GM03348 (cell line): Measurements from ENCODE around the gene EID2.
A peak's percentile ranks its signal among the peaks of the same experiment; 100 is the strongest.

Experiments
- DNase-seq: peaks from one replicate; pipeline ENCODE4 v3.0.0; 2012; ENCODE audit warnings: low spot score

EID2 gene, protein sequence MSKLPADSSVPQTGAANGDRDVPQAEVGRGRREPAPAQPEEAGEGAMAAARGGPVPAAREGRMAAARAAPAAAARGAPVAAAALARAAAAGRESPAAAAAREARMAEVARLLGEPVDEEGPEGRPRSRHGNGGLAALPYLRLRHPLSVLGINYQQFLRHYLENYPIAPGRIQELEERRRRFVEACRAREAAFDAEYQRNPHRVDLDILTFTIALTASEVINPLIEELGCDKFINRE

DNA sequence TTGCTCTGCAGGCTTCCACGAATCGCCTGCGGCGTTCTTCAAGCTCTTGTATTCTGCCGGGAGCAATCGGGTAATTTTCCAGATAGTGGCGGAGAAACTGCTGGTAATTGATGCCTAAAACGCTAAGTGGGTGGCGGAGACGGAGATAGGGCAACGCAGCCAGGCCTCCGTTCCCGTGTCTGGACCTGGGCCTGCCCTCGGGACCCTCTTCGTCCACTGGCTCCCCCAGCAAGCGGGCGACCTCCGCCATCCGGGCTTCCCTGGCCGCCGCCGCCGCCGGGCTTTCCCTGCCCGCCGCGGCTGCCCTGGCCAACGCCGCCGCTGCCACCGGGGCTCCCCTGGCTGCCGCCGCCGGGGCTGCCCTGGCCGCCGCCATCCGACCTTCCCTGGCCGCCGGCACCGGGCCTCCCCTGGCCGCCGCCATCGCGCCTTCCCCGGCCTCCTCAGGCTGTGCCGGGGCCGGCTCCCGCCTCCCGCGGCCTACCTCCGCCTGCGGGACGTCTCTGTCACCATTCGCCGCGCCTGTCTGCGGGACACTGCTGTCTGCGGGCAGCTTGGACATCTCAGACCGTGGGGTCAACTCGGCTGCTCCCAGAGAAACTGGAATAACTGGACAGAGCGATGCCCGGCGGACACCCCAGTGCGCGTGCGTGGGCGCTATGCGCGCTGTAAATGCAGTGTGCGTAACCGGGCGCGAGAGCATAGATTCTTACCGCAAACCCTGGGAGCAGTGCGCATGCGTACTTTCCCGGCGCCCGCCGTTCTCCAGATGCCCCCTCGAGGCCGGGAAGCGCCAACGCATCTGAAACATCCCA, at the start of gene EID2:
EID2 (minus strand) TSS at position 644 of the 815 bp plus-strand sequence; CDS start at position 562, 82 bp downstream.
- peak; percentile 98 for DNase-seq

DNA sequence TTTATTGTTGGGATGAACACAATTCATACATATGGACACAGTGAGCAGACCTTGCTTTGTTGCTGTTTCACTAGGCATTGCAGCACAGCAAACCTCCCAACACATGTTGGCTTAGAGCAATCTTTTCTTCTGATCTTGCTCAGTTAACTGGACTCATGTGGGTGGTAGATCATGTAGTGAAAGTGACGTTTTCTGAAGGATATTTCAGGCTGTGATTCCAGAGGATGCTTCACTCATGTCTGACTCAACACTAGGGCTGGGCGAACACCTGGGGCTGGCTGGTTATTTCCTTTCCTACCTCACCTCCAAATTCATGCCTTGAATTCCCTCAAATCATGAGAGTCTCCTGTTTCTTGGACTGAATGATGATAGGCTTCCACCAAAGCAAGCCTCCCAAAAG, 48.1 kb upstream of the EID2 start:
- DNase-seq = no peak

DNA sequence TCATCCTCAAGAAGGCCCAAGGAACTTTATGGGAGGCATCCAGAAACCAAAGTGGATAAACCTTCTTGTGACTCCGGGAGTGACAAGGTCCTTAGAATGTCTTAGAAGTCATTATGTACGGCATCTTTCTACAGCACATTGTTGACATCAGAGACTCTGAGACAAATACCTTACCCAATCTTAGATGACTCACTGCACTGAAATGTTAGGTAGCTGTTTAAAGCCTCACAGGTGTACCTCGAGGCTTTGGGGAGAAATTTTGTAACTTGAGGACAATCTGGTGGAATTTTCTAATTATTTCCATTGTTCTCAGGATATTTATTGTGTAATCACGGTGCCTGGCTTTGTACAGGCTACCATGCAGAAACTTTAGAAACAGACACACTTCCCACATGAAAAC, 47.5 kb upstream of the EID2 start:
- no peak for DNase-seq

DNA sequence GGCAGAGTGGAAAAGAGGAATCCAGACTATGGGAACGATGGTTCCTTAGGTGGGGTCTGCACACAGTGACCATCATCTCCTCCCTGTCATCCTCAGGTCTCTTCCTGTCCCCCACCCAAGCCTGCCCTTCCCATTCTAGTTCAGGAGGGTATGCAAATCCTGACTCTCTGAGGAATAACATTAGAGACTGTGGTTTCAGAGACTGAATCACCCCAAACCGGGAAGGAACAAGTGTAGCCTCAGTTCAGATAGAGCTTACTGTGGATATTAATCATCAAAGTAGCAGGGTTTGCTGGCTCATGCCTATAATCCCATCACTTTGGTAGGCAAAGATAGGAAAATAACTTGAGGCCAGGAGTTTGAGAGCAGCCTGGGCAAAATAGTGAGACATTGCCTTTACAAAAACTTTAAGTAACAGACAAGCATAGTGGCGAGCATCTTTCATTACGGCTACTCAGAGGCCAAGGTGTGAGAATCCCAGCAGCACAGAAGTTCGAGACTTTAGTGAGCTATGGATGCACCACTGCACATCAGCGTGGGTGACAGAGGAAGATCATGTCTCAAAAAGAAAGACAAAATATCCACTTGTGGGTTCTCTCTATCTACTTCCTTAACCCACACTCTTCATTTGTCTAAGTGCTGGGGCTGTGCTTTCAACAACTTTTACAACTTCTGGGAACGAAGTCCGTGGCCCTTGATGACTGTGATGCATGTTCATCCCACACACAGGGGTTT, 43.1 kb upstream of the EID2 start:
- DNase-seq = no peak

DNA sequence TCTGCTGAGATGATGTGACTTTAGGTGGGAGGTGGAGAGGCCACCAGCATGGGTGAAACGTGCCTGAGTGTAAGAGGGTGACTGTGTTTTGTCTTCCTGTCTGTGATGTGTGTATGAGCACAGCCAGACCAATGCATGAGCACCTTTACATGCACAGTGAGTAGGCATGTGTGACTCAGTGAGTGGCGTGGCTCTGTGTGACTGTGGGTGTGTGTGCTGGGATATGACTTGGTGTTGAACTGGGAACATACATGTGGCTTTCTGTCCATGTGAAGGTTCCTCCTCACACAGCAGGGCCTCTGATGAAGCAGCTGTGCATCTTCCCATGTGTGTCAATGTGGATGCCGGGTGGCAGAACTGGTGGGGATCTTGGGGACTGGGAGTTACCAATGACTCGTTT, 42.5 kb upstream of the EID2 start:
- no peak for DNase-seq

DNA sequence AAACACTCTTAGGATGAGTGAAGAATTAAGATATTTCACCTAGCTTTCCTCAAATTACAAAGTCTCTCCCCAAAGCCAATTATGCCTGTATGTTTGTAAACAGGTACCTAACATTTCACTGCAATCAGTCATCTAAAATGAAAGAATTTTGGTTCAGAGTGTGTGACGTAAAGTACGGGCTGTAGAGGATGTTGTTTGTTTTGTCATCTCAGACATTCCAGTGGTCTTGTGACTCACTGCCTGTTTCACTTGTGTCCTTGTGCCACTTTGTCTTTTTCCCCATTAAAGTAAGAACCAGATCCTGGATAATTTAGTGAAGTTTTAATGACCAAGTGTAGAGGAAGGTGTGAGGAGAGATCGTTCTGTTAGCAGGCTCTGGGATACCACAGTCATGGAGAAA, 28.6 kb upstream of the EID2 start:
- no peak for DNase-seq

DNA sequence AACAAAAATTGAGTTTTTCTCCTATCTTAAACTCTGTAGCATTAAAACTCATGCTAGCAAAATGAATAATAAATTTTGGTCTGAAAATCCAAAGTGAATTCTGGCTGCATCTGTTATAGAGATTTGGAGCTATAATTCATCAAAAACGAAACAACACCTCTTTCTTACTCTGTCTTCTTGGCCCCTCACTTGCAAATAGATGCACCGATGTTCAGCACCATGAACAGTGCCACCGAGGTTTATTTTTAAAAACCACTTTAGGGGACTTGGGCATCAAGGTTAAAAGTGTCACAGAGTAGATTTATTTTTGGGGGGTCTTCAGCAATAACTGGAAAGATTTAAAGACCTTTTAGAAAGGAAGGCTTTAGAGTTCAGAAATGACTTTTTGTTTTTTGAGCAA, 26.1 kb upstream of the EID2 start:
- DNase-seq = no peak

DNA sequence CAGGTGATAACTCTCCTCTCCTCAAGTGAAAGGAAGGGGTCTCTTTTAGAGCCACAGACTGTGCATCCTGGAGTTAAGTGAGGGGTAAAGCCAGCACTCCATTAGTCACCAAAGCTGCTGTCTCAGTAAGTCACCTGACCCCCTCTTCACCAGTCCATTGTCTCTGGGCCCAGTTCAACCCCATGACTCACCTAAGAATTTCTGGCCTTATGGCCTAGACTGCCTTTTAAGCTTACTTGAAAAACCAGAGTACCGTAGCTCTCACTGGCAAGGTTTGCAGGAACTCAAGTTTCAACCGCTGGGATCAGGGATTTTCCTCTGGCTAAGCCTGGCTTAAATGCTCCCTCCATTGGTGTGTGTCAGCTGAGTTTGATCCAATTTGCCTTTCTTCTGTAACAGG, 23.4 kb upstream of the EID2 start:
- DNase-seq = no peak

DNA sequence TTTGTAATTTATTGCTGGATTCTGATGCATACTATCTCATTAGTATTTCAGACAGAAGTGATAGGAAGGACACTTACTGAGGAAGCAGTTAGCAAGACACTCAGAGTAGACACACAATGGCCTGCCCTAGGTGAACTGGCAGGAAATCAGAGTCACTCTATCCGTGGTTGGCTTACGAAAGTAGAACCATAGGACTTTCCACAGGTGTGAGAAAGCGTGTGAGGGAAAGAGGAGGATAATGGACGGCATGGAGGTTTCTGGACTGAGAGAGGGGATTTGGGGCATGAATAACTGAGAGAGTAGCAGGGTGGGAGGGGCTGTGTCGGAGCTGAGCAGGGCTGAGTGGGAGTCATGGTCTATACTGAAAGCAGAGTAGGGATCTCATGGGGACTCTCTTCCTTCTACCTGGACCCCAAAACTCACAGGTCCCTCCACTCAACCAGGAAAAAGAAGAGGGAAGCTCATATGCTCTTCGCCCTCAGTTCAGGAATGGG, 18.7 kb upstream of the EID2 start:
- no peak for DNase-seq

DNA sequence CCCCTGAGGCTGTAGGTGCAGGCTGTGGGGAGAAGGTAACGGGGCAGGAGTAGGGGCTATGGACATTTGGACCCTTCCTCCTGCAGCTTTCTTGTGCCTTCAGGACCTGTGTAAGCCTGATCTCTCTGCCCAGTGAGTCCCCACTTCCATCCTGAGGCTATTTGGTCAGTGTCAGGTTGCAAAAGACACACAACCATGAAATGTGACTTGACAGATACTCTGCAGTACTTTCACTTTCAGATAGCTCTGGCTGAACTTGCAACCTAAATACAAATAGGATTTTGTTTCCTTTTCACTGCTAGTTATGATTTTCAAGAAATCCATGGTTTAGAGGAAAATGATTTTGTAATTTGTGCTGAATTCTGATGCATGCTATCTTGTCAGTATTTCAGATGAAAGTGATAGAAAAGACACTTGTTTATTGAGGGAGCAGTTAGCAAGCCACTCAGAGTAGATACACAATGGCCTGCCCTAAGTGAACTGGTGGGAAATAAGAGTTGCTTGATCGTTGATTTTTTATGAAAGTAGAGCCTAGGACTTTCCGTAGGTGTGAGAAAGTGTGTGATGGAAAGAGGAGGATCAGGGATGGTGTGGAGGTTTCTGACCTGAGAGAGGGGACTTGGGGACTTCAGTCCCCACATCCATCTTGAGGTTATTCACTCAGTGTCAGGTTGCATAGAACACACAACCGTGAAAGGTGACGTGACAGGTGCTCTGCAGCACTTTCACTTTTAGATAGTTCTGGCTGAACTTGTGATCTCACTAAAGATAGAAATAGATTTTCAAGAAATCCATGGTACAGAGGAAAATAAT, 18.1 kb upstream of the EID2 start:
- no peak for DNase-seq

DNA sequence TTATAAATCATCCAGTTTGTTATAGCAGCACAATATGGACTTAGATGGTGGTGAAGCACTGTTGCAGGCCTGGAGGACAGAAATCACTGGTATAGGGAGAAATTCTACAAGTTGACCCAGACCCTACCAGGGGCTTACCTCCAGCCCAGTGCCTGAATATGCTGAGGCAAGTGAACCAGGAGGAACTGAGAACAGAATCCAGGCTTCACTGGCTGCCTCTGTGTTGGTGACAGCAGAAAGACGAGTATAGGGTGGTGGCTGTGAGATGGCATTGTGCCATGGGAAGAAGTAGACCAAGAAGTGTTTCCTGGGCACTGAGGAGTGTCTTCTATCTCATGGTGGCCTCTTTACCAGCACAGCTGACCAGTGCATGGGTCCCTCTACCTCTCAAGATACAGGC, 15.9 kb upstream of the EID2 start:
- DNase-seq = no peak

DNA sequence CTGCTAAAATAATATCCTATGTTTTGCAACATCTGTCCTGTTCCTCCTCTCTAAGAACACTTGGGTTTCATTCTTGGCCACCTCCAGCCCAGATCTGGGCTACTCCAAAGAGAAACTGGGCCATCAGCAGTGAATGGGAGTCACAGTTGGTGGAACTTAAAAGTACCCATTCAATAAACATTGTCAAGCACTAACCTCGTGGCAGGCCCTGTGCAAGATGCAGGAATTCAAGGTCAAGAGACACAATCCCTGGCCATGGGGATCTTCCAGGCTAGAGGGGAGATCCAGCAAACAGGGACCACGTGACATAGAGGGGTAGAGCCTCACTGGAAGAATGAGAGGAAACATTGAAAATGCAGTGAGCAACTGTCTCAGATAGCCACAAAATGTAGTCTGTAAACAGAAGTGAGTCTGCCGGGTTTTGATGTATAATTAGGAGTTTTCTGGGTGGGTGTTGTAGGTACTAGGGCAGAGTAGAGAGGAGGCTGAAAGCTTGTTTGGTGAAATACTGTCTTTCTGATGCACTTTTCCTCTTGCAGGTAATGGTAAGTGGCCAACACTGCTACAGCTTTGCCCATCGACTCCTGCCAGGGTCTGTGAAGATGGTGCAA, 14.8 kb upstream of the EID2 start:
- DNase-seq = no peak

DNA sequence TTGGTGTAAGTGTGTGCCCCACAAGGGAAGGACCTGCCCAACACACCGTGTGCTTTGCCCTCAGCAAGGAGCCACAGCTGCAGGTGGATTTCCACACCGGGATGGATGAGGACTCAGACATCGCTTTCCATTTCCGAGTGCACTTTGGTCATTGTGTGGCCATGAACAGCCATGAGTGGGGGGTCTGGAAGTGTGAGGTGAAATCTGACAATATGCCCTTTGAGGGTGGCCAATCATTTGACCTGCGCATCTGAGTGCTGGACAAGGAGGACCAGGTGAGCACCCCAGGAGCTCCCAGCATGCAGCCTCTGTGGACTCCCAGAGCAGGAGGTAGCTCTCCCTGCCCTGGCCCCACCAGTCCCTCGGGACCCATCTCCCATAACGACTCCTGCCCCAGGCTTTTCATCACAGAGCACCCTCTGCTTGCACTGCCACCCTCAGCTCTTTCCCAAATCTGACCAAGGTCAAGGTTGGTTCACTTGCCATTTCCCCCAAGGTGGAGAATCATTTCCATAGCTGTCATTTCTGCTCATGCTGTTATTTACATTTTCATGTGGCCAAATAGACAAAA, 13.2 kb upstream of the EID2 start:
- no peak for DNase-seq

DNA sequence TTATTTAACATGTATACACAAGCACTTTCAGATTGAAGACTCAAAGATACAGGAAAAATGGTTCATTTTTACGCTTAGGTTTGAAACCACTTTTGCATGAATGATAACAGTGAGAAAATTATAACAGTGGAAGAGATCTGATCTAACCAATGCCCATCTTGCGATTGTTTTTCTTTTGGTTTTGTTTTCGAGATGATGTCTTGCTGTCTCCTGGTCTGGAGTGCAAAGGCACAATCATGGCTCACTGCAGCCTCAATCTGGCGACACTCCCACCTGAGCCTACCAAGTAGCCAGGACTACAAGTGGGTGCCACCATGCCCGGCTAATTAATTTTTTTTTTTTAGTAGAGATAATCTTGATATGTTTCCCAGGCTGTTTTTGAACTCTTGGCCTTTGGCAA, 10.2 kb upstream of the EID2 start:
- no peak for DNase-seq

DNA sequence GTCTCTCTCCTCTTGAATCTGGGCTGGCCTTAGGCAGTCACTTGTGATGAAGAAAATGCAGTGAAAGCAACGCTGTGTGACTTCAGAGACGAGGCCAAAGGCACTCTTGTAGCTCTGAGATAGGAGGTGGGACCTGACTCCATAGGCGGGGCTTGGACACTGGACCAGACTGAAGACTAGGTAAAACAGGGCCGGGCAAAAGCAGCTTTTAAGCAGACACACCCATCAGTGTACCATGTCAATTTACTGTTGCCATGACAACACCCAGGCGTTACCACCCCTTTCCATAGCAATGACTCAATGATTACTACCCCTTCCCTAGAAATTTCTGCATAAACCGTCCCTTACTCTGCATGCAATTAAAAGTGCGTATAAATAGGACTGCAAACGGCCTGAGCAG, 6.6 kb upstream of the EID2 start:
- no peak for DNase-seq

DNA sequence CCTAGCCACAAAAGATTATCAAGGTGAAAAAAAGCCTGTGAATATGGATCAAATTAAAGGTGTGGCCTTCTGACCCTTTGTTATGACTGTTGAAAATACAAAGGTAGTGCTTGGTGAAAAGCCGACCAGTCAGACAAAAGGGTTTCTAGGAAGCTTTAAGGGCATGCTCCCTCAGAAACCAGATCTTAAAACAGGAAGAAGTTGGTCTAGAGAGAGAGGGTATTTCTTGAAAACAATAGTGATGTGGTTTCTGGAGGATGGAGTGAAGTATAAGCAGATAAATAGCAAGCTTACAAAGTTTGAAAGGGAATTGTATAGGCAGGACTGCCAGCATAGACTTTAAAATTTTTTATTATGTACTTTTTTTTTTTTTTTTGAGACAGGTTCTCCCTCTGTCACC, 5.0 kb upstream of the EID2 start:
- DNase-seq = no peak

DNA sequence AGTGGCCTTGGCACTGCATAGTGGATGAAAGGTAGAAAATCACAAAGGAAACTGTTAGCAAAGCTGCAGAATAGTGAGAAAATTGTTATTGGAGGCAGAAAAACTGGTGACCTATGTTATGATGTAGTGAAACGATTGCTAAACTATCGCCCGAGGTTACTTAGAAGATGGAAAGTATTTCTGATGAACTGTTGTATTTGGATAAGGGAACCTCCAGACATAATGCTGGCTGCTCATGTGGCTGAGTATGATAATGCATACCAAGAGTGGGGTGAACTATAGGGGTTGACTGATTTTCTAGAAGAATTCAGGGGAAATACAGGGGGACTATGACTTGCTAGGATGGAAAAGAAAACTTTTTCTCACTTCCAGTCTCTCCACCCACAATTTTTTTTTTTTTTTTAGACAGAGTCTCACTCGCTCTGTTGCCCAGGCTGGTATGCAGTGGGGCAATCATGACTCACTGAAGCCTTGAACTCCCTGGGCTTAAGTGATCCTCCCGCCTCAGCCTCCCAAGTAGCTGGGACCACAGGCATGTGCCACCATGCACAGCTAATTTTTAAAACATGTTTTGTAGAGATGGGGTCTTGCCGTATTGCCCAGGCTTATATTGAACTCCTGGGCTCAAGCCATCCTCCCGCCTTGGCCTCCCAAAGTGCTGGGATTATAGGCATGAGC, 4.4 kb upstream of the EID2 start:
- no peak for DNase-seq

DNA sequence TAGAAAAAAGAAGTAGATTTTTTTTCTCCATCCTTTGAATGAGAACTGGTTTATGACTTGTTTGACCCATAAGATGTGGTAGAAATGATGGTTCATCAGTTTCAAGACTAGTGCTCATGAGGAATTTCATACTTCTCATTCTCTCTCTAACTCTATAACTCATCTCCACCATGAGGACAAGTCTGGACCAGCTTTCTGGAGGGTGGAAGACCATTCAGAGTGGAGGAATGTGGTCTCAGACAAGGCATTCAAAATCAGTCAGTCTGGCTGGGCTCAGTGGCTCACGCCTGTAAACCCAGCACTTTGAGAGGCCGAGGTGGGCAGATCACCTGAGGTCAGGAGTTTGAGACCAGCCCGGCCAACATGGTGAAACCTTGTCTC, 3.5 kb upstream of the EID2 start:
- DNase-seq = no peak

DNA sequence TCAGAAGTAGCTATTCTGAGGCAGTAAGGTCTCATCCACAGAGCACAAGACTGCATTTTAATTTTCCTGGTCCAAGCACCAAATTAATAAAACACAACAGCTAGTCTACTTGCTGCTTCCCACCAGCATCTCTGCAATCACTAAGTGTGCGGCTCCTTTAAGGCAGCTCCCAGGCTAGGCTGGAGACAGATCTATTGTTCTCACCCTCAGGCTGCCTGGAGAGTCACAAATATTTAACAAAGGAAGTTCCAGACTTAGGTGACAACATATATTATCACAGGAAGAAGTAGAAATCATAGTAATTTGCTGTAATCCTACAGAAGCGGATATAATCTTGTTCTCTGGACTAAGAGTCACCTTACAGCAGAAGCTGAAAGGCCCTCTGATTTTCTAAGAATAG, 2.2 kb upstream of the EID2 start:
- DNase-seq = no peak

DNA sequence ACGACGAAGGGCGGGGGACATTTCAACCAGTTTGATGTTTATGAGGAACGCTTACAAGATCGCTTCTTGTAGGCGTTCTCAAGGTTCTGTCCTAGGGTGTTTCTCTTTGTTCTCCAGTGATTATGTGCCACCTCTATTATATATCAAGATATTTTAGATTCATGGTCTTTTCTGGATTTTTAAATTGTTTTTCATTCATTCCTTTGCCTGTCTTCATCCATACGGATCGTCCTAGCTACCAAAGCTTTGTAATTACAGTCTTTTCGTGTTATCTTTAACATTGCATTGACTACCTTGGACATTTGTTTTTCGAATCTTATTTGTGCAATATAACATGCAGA, 342 bp upstream of the EID2 start:
- DNase-seq = no peak

DNA sequence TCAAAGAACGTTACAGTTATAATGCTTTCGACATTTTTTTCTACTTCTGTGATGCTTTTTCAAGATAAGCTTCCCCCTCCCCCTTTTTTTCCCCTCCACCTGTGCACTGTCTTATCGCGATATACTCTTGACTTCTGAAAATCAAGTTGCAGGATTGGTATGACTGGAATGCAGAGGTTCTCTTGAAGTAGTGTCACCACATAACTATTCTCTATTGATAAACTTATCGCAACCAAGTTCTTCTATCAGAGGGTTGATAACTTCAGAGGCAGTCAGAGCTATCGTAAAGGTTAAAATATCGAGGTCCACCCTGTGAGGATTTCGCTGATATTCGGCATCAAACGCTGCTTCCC, 820 bp downstream of the EID2 start:
- DNase-seq = peak; percentile 53
